GM18498 (cell line): ENCODE measurements around the gene ARHGEF37.
A peak's percentile ranks its signal among the peaks of the same experiment; 100 is the strongest.

Experiments used
- ATAC-seq: cut with Tn5 transposase; IDR thresholded peaks from one replicate; pipeline ENCODE4 v1.9.1; 2021; ENCODE audit warnings: mild to moderate bottlenecking, moderate library complexity; ENCODE audit not compliant: unreplicated experiment

ARHGEF37 gene

GRCh38 chr5:149598966-149599365 lies 17.7 kb downstream of the ARHGEF37 start:
- no peak for ATAC-seq

- ATAC-seq: no peak
These were observed 18.1 kb downstream of the ARHGEF37 start for GRCh38 chr5:149599375-149599774.

- ATAC-seq: no peak
These were observed 19.6 kb downstream of the ARHGEF37 start for GRCh38 chr5:149600932-149601331.

GRCh38 chr5:149603210-149603609 lies 21.9 kb downstream of the ARHGEF37 start:
- ATAC-seq: no peak

GRCh38 chr5:149603920-149604319 lies 22.6 kb downstream of the ARHGEF37 start:
- no peak for ATAC-seq

GRCh38 chr5:149604321-149604720 lies 23.0 kb downstream of the ARHGEF37 start:
- ATAC-seq: no peak

- ATAC-seq: no peak
These were observed 24.2 kb downstream of the ARHGEF37 start for GRCh38 chr5:149605354-149605997.

GRCh38 chr5:149605998-149606724 lies 24.9 kb downstream of the ARHGEF37 start:
- peak; percentile 93 for ATAC-seq

- no peak for ATAC-seq
These were observed 27.7 kb downstream of the ARHGEF37 start for GRCh38 chr5:149608936-149609545.

GRCh38 chr5:149609640-149610219 lies 28.4 kb downstream of the ARHGEF37 start:
- ATAC-seq: no peak

GRCh38 chr5:149610589-149611255 lies 29.4 kb downstream of the ARHGEF37 start:
- no peak for ATAC-seq

- ATAC-seq: no peak
These were observed 30.0 kb downstream of the ARHGEF37 start for GRCh38 chr5:149611326-149611725.

GRCh38 chr5:149614034-149614907 lies 33.0 kb downstream of the ARHGEF37 start:
- no peak for ATAC-seq

- no peak for ATAC-seq
These were observed 34.7 kb downstream of the ARHGEF37 start for GRCh38 chr5:149615976-149616375.

GRCh38 chr5:149616727-149617285 lies 35.5 kb downstream of the ARHGEF37 start:
- ATAC-seq: peak; percentile 73

GRCh38 chr5:149617760-149618306 lies 36.5 kb downstream of the ARHGEF37 start:
- no peak for ATAC-seq

GRCh38 chr5:149618581-149619248 lies 37.4 kb downstream of the ARHGEF37 start:
- ATAC-seq: no peak

GRCh38 chr5:149621415-149622098 lies 40.3 kb downstream of the ARHGEF37 start:
- no peak for ATAC-seq
